ENCODE data around the gene B4GALT2. TPM values are rescaled to one million over a fixed set of nuclear protein-coding genes. Genes with fewer than 3 reads are reported as not detected.
A peak's percentile ranks its signal among the peaks of the same experiment; 100 is the strongest.

The B4GALT2 gene
- total RNA-seq, 4 donors from 2014 or later: 2.3 to 45.8 (median 18.5) TPM

GRCh38 chr1:43985984-43986595 lies 7.1 kb downstream of the B4GALT2 start:
- no peaks in the 10 kb centered on the region for H3K36me3 ChIP-seq
- DNase-seq: no peak
- TF ChIP-seq POLR2A (IDR thresholded peaks at IDR 0.05) (no peak), CTCF (IDR thresholded peaks at IDR 0.05) (no peak)
- no peaks in the 10 kb centered on the region for H3K4me1 ChIP-seq
- H3K4me3 ChIP-seq: no peak overlapping the region
- H3K9me3 ChIP-seq: no peaks in the 10 kb centered on the region
- no peaks in the 10 kb centered on the region for H3K27me3 ChIP-seq
- no peak overlapping the region for H3K27ac ChIP-seq
- intact Hi-C loops (cut with DNase I; ENCODE audit: low total_unique reads): no loop called here

- Histone ChIP-seq H3K27ac (no peak overlapping the region), H3K4me3 (no peak overlapping the region), H3K4me1 (no peaks in the 10 kb centered on the region), H3K9me3 (no peaks in the 10 kb centered on the region), H3K27me3 (no peaks in the 10 kb centered on the region), H3K36me3 (no peaks in the 10 kb centered on the region)
- intact Hi-C loops (cut with DNase I; ENCODE audit: low total_unique reads): no loop called here
- no peak for TF ChIP-seq POLR2A (IDR thresholded peaks at IDR 0.05)
- no peak for TF ChIP-seq CTCF (IDR thresholded peaks at IDR 0.05)
- no peak for DNase-seq
These were observed 7.7 kb downstream of the B4GALT2 start for GRCh38 chr1:43986712-43987111.

GRCh38 chr1:43987159-43987902 lies 8.3 kb downstream of the B4GALT2 start:
- DNase-seq: no peak
- H3K4me3 ChIP-seq: no peak overlapping the region
- H3K4me1 ChIP-seq: no peaks in the 10 kb centered on the region
- no peaks in the 10 kb centered on the region for H3K9me3 ChIP-seq
- no peaks in the 10 kb centered on the region for H3K36me3 ChIP-seq
- no peak overlapping the region for H3K27ac ChIP-seq
- intact Hi-C loops (cut with DNase I; ENCODE audit: low total_unique reads): no loop called here
- no peaks in the 10 kb centered on the region for H3K27me3 ChIP-seq
- TF ChIP-seq POLR2A (IDR thresholded peaks at IDR 0.05) (no peak), CTCF (IDR thresholded peaks at IDR 0.05) (no peak)

- no peaks in the 10 kb centered on the region for H3K27me3 ChIP-seq
- TF ChIP-seq POLR2A (IDR thresholded peaks at IDR 0.05): no peak
- TF ChIP-seq CTCF (IDR thresholded peaks at IDR 0.05): no peak
- no peaks in the 10 kb centered on the region for H3K9me3 ChIP-seq
- peak overlapping the region; percentile 37 to 75 for H3K27ac ChIP-seq
- intact Hi-C loops (cut with DNase I; ENCODE audit: low total_unique reads): no loop called here
- no peaks in the 10 kb centered on the region for H3K4me1 ChIP-seq
- H3K36me3 ChIP-seq: no peaks in the 10 kb centered on the region
- DNase-seq: no peak
- H3K4me3 ChIP-seq: peak overlapping the region; percentile 55 to 62
These were observed 11.5 kb downstream of the B4GALT2 start for GRCh38 chr1:43990271-43991199.

GRCh38 chr1:43991200-43991475 lies 12.1 kb downstream of the B4GALT2 start:
- H3K27me3 ChIP-seq: no peaks in the 10 kb centered on the region
- no peaks in the 10 kb centered on the region for H3K4me1 ChIP-seq
- no peaks in the 10 kb centered on the region for H3K9me3 ChIP-seq
- TF ChIP-seq CTCF (IDR thresholded peaks at IDR 0.05) (no peak), POLR2A (IDR thresholded peaks at IDR 0.05) (peak in 1 of 2 donors; percentile 15)
- H3K27ac ChIP-seq: peak overlapping the region; percentile 37 to 75
- intact Hi-C loops (cut with DNase I; ENCODE audit: low total_unique reads): no loop called here
- DNase-seq: no peak
- H3K36me3 ChIP-seq: no peaks in the 10 kb centered on the region
- peak overlapping the region; percentile 55 to 62 for H3K4me3 ChIP-seq
